ENCODE measurements around the gene NDC80. TPM values are rescaled to one million over a fixed set of nuclear protein-coding genes. Genes with fewer than 3 reads are reported as not detected.

The NDC80 gene
- total and polyA plus RNA-seq, 9 of the 15 experiments (the other 6 are each of a cell fraction or from before 2014, with no cell fraction given), result 65.2 to 97.9 (median 83.3) TPM

DNA sequence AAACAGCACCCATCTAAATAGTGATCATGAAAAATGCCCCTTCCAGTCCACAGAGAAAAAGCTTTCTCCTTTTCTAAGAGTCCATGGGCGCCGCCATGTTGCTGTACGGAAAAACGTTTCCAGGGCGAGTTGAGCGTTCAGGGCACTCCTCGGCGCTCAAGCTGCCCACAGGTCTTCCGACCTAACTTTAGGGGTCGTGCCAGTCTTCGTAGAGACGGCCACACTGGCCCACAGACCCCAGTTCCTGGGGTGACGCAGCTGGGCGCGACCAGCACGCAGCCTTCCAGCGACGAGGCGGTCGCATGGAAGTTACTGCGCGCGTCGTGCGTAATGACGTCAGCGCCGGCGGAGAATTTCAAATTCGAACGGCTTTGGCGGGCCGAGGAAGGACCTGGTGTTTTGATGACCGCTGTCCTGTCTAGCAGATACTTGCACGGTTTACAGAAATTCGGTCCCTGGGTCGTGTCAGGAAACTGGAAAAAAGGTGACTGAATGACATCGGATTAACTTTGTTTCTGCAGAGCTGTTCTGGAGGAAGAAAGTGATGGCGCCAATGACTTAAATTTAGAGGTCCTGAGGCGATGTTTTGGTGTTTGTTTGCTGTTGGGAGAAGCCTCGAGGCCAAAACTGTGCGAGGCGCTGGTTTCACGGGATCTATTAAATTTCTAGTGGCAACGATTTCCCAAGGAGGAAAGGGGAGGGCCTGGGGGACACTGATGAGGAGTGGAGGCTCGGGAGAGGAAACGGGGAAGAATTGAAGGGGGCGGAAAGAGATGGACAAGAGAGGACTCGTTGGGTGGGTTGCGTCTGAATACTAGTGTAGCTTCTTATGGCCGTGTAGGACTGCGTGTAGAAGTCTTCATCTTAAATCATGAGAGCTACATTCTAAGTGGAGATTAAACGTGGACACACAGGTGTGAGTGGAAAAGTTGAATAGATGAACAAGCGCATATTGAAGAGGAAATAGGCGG is at the start of gene NDC80, which contains the start of gene METTL4 (continued):
- TF ChIP-seq, protein P1, sequence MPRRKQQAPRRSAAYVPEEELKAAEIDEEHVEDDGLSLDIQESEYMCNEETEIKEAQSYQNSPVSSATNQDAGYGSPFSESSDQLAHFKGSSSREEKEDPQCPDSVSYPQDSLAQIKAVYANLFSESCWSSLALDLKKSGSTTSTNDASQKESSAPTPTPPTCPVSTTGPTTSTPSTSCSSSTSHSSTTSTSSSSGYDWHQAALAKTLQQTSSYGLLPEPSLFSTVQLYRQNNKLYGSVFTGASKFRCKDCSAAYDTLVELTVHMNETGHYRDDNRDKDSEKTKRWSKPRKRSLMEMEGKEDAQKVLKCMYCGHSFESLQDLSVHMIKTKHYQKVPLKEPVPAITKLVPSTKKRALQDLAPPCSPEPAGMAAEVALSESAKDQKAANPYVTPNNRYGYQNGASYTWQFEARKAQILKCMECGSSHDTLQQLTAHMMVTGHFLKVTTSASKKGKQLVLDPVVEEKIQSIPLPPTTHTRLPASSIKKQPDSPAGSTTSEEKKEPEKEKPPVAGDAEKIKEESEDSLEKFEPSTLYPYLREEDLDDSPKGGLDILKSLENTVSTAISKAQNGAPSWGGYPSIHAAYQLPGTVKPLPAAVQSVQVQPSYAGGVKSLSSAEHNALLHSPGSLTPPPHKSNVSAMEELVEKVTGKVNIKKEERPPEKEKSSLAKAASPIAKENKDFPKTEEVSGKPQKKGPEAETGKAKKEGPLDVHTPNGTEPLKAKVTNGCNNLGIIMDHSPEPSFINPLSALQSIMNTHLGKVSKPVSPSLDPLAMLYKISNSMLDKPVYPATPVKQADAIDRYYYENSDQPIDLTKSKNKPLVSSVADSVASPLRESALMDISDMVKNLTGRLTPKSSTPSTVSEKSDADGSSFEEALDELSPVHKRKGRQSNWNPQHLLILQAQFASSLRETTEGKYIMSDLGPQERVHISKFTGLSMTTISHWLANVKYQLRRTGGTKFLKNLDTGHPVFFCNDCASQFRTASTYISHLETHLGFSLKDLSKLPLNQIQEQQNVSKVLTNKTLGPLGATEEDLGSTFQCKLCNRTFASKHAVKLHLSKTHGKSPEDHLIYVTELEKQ (CRISPR knock-in tag; IDR thresholded peaks at IDR 0.05), result no peak
- no peak for TF ChIP-seq ZNF695 (CRISPR knock-in tag; IDR thresholded peaks at IDR 0.05)
- TF ChIP-seq, protein P2, sequence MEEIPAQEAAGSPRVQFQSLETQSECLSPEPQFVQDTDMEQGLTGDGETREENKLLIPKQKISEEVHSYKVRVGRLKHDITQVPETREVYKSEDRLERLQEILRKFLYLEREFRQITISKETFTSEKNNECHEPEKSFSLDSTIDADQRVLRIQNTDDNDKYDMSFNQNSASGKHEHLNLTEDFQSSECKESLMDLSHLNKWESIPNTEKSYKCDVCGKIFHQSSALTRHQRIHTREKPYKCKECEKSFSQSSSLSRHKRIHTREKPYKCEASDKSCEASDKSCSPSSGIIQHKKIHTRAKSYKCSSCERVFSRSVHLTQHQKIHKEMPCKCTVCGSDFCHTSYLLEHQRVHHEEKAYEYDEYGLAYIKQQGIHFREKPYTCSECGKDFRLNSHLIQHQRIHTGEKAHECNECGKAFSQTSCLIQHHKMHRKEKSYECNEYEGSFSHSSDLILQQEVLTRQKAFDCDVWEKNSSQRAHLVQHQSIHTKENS (CRISPR knock-in tag; IDR thresholded peaks at IDR 0.05), result no peak
- peak; percentile 100 for TF ChIP-seq CREM (IDR thresholded peaks at IDR 0.05; ENCODE audit: low read depth)
- TF ChIP-seq RHOXF2B (CRISPR knock-in tag; conservative IDR thresholded peaks at IDR 0.05), result no peak
- TF ChIP-seq IFI16 (CRISPR knock-in tag; IDR thresholded peaks at IDR 0.05), result no peak
- TF ChIP-seq GATA2 (CRISPR knock-in tag; IDR thresholded peaks at IDR 0.05), result no peak
- TF ChIP-seq RNF2 (IDR thresholded peaks at IDR 0.05), result peak; percentile 79
- TF ChIP-seq CHCHD3 (CRISPR knock-in tag; IDR thresholded peaks at IDR 0.05), result no peak
- TF ChIP-seq, protein P3, sequence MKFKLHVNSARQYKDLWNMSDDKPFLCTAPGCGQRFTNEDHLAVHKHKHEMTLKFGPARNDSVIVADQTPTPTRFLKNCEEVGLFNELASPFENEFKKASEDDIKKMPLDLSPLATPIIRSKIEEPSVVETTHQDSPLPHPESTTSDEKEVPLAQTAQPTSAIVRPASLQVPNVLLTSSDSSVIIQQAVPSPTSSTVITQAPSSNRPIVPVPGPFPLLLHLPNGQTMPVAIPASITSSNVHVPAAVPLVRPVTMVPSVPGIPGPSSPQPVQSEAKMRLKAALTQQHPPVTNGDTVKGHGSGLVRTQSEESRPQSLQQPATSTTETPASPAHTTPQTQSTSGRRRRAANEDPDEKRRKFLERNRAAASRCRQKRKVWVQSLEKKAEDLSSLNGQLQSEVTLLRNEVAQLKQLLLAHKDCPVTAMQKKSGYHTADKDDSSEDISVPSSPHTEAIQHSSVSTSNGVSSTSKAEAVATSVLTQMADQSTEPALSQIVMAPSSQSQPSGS (CRISPR knock-in tag; IDR thresholded peaks at IDR 0.05), result peak; percentile 96
- TF ChIP-seq, protein P4, sequence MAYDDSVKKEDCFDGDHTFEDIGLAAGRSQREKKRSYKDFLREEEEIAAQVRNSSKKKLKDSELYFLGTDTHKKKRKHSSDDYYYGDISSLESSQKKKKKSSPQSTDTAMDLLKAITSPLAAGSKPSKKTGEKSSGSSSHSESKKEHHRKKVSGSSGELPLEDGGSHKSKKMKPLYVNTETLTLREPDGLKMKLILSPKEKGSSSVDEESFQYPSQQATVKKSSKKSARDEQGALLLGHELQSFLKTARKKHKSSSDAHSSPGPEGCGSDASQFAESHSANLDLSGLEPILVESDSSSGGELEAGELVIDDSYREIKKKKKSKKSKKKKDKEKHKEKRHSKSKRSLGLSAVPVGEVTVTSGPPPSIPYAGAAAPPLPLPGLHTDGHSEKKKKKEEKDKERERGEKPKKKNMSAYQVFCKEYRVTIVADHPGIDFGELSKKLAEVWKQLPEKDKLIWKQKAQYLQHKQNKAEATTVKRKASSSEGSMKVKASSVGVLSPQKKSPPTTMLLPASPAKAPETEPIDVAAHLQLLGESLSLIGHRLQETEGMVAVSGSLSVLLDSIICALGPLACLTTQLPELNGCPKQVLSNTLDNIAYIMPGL (CRISPR knock-in tag; IDR thresholded peaks at IDR 0.05), result peak; percentile 79; the same call in 1 of the 2 replicates
- TF ChIP-seq, protein P5, sequence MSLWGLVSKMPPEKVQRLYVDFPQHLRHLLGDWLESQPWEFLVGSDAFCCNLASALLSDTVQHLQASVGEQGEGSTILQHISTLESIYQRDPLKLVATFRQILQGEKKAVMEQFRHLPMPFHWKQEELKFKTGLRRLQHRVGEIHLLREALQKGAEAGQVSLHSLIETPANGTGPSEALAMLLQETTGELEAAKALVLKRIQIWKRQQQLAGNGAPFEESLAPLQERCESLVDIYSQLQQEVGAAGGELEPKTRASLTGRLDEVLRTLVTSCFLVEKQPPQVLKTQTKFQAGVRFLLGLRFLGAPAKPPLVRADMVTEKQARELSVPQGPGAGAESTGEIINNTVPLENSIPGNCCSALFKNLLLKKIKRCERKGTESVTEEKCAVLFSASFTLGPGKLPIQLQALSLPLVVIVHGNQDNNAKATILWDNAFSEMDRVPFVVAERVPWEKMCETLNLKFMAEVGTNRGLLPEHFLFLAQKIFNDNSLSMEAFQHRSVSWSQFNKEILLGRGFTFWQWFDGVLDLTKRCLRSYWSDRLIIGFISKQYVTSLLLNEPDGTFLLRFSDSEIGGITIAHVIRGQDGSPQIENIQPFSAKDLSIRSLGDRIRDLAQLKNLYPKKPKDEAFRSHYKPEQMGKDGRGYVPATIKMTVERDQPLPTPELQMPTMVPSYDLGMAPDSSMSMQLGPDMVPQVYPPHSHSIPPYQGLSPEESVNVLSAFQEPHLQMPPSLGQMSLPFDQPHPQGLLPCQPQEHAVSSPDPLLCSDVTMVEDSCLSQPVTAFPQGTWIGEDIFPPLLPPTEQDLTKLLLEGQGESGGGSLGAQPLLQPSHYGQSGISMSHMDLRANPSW (CRISPR knock-in tag; IDR thresholded peaks at IDR 0.05), result peak; percentile 79; the same call in 1 of the 2 replicates
- TF ChIP-seq MTA3 (IDR thresholded peaks at IDR 0.05; ENCODE audit: borderline replicate concordance), result peak; percentile 32; the same call in 1 of the 2 replicates

Data from K562 (cell line).